Heart right ventricle (tissue), 16 donors: ENCODE results near the gene PORCN. TPM values are rescaled to one million over a fixed set of nuclear protein-coding genes. Genes with fewer than 3 reads are reported as not detected.
A peak's percentile ranks its signal among the peaks of the same experiment; 100 is the strongest.

Experiments
- ATAC-seq, 8 donors: fragments of 200-7000 bp; cut with Tn5 transposase; one replicate each; pipeline ENCODE4 v1.9.1; 2020; ENCODE audit warnings: mild to moderate bottlenecking in 8 of 8, moderate library complexity in 8 of 8, moderate number of reproducible peaks in 1 of 8
- DNase-seq, 2 donors: peaks; one replicate each; pipeline ENCODE4 v3.0.0-alpha.2; 2020
- H3K27ac ChIP-seq, 10 donors: fragments of 200-600 bp; sonication (generic) in 2 of 10; one replicate each; pipeline versions ENCODE4 v1.5.0 to v1.8.0; 2020 to 2022; ENCODE audit warnings: mild to moderate bottlenecking in 3 of 10
- H3K27me3 ChIP-seq, 7 donors: fragments of 200-600 bp; one replicate each; pipeline ENCODE4 v1.8.0; 2021 to 2022; ENCODE audit warnings: mild to moderate bottlenecking in 2 of 7
- H3K36me3 ChIP-seq, 9 donors: fragments of 200-600 bp; sonication (generic) in 1 of 9; one replicate each; pipeline versions ENCODE4 v1.5.0 to v1.8.0; 2020 to 2022; ENCODE audit warnings: mild to moderate bottlenecking in 2 of 9
- H3K4me1 ChIP-seq, 9 donors: fragments of 200-600 bp; sonication (generic) in 1 of 9; one replicate each; pipeline versions ENCODE4 v1.5.0 to v1.8.0; 2020 to 2022; ENCODE audit warnings: mild to moderate bottlenecking in 4 of 9
- H3K4me3 ChIP-seq, 10 donors: fragments of 200-600 bp; sonication (generic) in 2 of 10; one replicate each; pipeline versions ENCODE4 v1.5.0 to v1.8.0; 2020 to 2022; ENCODE audit warnings: mild to moderate bottlenecking in 7 of 10, moderate library complexity in 2 of 10
- H3K9me3 ChIP-seq, 11 donors: fragments of 200-600 bp in 10 of 11; sonication (generic) in 2 of 11; one replicate each; pipeline versions ENCODE4 v1.5.0 to v1.8.0; 2013 to 2022; ENCODE audit warnings: mild to moderate bottlenecking in 2 of 11, control low read depth in 1 of 11, moderate library complexity in 1 of 11
- WGBS, 2 donors: extraction: QIAGEN DNeasy Blood & Tissue Kit; methylation state at CpG; one replicate each; pipeline ENCODE4 v1.1.7; 2013; ENCODE audit warnings: inconsistent platforms in 1 of 2; 5-methylcytosine and 5-hydroxymethylcytosine counted together
- intact Hi-C, 10 donors: fragments of 100-400 bp; cut with DNase I; formaldehyde crosslinking; loops; one replicate each; pipeline versions ENCODE4 v1.11.1 to v1.14.2; 2022
- polyA plus RNA-seq, 2 donors: library from polyadenylated mRNA; stranded (reverse); fragments of 200-250 nt; gene quantifications; one replicate each; pipeline ENCODE4 v1.2.3, GENCODE V29; 2013
- total RNA-seq, 10 donors: library from RNA; stranded (reverse); fragmentation: NEBNext Ultra II Directional in 3 of 10; extraction: Animal tissue kit (Norgen Biotek cat#: 25700) in 3 of 10; gene quantifications; one replicate each; pipeline versions ENCODE4 v1.2.1 to v1.2.4, GENCODE V29; 2021 to 2023
- TF ChIP-seq, protein P1 (sequence below), 9 donors: fragments of 200-600 bp; sonication (generic) in 2 of 9; IDR thresholded peaks; one replicate each; pipeline versions ENCODE4 v1.5.0 to v1.8.0; 2021 to 2022; ENCODE audit warnings: antibody characterized with exemption in 9 of 9, mild to moderate bottlenecking in 5 of 9, moderate library complexity in 1 of 9
- donor health status: Arrhythmogenic right ventricular cardiomyopathy.
- donor health status: ischemic (EF 13 %, LVEDD 7.1; RV severe dilation, severe dysfunction).
- donor health status: healthy with polysubstance abuse.
- donor health status: DM: no; HTN: yes; CAD: no.
- donor health status: DM: no; HTN: no; CAD: no.
- donor health status: ischemic (EF 25% LVEDD 6.9; RV normal size, moderate dysfunction).
- donor health status: ischemic (EF 25% LVEDD 5.7; RV mildly dilated, moderate dysfunction).
- donor health status: healthy.
- donor health status: DM: yes; HTN: yes; CAD: no.
- donor health status: Ischemic cardiomyopathy.
- donor health status: ischemic (EF 35%, LVEDD 5.7; RV mildly dilated, moderate dysfunction).
- donor health status: nonischemic (EF 11% LVEDD 7.7; RV severe dilation, severe dysfunction).
- donor health status: DM: yes; HTN: yes; CAD: no.
- donor health status: PGD.
- donor health status: ischemic (EF 29% LVEDD 5.4; RV normal size, mild dysfunction).
- donor health status: nonischemic (EF 23%, LVEDD 6.1; RV moderate dilation, normal function).

PORCN gene
- total and polyA plus RNA-seq, 12 donors: 9.9 to 26.7 (median 13.1) TPM

DNA sequence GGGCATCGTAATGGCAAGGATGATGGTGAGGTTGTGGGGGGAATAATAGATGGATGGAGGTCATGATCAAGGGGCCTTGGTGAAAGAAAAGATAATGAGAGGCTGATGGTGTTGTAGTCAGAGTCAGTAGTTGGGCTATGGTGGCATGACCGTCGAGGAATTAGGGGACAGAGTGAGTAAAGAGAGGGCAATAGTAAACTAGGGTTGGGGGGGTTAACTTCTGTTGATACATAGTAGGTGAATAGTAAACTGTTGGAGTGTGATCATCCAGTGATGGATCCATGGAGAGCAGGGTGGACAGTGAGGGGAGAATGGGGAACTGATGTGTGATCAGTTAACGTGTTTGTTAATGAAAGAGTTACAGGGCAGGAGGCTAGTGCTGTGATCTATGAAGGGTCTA lies 31.9 kb upstream of the PORCN start:
- no peak for DNase-seq
- Histone ChIP-seq H3K4me3 (peak overlapping the region; percentile 28 to 86 (median 72)), H3K27ac (peak overlapping the region in 4 of 10 donors; percentile 84 to 90 (median 86)), H3K9me3 (no peaks in the 10 kb centered on the region), H3K27me3 (no peaks in the 10 kb centered on the region), H3K4me1 (peaks cover 0 to 15% (median 0%) of the 10 kb centered on the region in 9 donors), H3K36me3 (peaks cover 0 to 18% (median 0%) of the 10 kb centered on the region in 9 donors)
- TF ChIP-seq, protein P1, sequence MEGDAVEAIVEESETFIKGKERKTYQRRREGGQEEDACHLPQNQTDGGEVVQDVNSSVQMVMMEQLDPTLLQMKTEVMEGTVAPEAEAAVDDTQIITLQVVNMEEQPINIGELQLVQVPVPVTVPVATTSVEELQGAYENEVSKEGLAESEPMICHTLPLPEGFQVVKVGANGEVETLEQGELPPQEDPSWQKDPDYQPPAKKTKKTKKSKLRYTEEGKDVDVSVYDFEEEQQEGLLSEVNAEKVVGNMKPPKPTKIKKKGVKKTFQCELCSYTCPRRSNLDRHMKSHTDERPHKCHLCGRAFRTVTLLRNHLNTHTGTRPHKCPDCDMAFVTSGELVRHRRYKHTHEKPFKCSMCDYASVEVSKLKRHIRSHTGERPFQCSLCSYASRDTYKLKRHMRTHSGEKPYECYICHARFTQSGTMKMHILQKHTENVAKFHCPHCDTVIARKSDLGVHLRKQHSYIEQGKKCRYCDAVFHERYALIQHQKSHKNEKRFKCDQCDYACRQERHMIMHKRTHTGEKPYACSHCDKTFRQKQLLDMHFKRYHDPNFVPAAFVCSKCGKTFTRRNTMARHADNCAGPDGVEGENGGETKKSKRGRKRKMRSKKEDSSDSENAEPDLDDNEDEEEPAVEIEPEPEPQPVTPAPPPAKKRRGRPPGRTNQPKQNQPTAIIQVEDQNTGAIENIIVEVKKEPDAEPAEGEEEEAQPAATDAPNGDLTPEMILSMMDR (IDR thresholded peaks at IDR 0.05): no peak
- WGBS, 2 donors: 64 to 73% methylated on average over 4 of the region's 4 CpGs
- ATAC-seq: no peak
- intact Hi-C loops: no loop called here

DNA sequence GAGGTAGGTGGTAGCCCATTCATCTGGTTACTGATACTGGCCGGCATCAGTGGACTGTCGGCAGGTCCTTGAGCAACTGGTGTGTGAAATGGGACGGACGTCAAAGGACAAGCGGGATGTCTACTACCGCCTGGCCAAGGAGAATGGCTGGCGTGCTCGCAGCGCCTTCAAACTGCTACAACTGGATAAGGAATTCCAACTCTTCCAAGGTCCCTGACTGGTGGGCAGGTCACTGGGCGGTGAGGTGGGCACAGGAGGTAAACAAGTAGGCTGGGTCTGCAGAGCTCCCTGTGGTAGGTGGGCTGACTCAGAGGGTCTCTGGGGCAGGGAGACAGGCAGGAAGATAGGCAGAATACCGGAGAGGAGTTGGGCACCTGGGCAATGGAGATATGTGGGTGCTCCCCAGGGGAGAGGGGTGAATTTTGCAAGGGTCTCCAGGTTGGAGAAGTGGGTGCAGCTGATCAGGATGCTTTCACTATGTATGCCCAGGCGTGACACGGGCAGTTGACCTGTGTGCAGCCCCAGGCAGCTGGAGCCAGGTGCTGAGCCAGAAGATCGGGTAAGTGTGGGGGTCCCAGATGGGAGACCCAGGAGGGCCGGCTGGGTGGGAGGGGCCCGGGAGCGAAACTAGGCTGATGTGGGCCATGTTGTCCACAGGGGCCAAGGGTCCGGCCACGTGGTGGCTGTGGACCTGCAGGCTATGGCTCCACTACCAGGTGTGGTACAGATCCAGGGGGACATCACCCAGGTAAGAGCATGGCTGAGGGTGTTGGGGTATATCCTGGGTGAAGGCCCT lies 30.6 kb upstream of the PORCN start:
- Histone ChIP-seq H3K36me3 (peaks cover 0 to 30% (median 0%) of the 10 kb centered on the region in 9 donors), H3K27ac (no peak overlapping the region), H3K4me3 (no peak overlapping the region), H3K4me1 (peaks cover 0 to 15% (median 0%) of the 10 kb centered on the region in 9 donors), H3K27me3 (no peaks in the 10 kb centered on the region), H3K9me3 (no peaks in the 10 kb centered on the region)
- 90 to 92% methylated on average over 16 to 19 of the region's 19 CpGs for WGBS, 2 donors
- DNase-seq: no peak
- TF ChIP-seq, protein P1 (IDR thresholded peaks at IDR 0.05): no peak
- ATAC-seq: no peak
- intact Hi-C loops: no loop called here

DNA sequence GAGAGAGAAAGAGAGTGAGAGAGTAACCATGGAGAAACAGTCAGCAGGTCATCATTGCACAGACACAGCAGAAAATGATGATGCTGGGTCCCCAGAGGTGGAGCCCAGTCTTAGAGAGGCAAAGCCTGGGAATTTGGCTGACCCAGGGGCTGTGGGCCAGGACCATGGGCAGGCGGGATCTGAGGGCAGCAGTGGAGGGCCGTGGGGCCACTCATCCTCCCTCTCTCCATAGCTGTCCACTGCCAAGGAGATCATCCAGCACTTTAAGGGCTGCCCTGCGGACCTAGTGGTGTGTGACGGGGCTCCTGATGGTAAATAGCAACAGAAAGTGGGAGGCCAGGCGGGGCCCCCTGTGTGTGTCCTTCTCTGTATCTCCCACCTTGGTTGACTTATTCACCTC lies 30.0 kb upstream of the PORCN start:
- intact Hi-C loops: no loop called here
- Histone ChIP-seq H3K27me3 (no peaks in the 10 kb centered on the region), H3K9me3 (no peaks in the 10 kb centered on the region), H3K27ac (no peak overlapping the region), H3K4me3 (no peak overlapping the region), H3K4me1 (peaks cover 0 to 15% (median 0%) of the 10 kb centered on the region in 9 donors), H3K36me3 (peaks cover 0 to 37% (median 0%) of the 10 kb centered on the region in 9 donors)
- WGBS, 2 donors: 94 to 95% methylated on average over 4 to 5 of the region's 5 CpGs
- TF ChIP-seq, protein P1 (IDR thresholded peaks at IDR 0.05): no peak
- no peak for DNase-seq
- ATAC-seq: no peak

DNA sequence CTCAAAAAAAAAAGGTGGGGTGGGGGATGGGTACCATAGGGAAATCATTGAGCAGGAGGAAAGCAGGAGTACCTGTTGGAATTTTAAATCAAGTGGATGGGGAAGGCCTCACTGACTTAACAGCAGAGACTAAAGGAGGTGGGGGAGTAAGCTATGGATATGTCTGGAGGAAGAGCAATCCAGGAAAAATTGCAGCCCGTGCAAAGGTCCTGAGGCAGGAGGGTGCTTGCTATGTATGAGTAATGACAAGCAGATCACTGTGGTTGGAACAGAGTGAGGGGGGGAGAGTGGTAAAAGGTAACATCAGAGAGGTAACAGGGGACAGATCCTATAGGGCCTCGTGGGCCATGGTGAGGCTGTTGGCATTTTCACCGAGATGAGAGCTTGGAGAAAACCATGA lies 28.6 kb upstream of the PORCN start:
- DNase-seq (no peak), ATAC-seq (no peak)
- Histone ChIP-seq H3K4me3 (no peak overlapping the region), H3K4me1 (peaks cover 0 to 12% (median 0%) of the 10 kb centered on the region in 9 donors), H3K27me3 (no peaks in the 10 kb centered on the region), H3K27ac (no peak overlapping the region), H3K9me3 (no peaks in the 10 kb centered on the region), H3K36me3 (peaks cover 0 to 50% (median 0%) of the 10 kb centered on the region in 9 donors)
- intact Hi-C loops: no loop called here
- TF ChIP-seq, protein P1 (IDR thresholded peaks at IDR 0.05): no peak
- 95 to 96% methylated on average over 3 of the region's 3 CpGs for WGBS, 2 donors
